Measurements from ENCODE around the gene BMERB1. TPM values are rescaled to one million over a fixed set of nuclear protein-coding genes. Genes with fewer than 3 reads are reported as not detected.

BMERB1 gene
- total RNA-seq, 1 donor from 2014 or later = 45.4 TPM

DNA sequence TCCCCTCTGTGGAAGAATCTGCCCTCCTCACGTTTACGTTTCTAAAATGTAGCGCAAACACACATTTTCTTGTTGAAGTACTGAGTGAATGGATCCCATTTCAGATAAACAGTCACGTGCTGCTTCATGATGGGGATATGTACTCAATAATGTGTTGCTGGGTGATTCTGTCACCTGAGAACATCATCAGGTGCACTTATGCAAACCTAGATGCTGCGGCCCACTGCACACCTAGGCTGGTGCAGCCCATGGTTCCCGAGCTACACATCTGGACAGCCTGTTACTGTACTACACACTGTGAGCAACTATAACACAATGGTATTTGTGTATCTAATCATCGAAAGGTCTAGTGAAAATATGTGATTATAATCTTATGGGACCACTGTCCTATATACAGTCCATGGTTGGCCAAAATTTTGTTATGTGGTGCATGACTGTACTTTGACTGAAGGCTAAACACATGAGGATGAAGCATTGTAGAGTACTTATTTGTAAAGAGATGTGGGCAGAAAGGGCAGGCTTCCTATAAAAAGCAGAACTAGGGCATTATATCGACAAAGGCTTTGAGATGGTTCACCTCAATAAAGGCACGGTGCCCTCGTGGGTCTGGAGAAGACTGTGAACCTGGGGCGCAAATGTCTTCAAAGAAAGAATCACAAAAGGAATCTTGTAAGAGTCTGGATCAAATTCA is 182.2 kb downstream of the BMERB1 start:
- intact Hi-C loops (cut with DNase I) = no loop called here
- no peak for DNase-seq (ENCODE audit: low spot score in 2 of 2)
- Histone ChIP-seq H3K36me3 (peaks cover 69 to 75% of the 10 kb centered on the region in 2 donors), H3K9me3 (no peaks in the 10 kb centered on the region), H3K27ac (no peak overlapping the region), H3K27me3 (no peaks in the 10 kb centered on the region), H3K4me1 (peaks cover 0 to 8% of the 10 kb centered on the region in 2 donors), H3K4me3 (no peak overlapping the region)
- TF ChIP-seq, protein P1, sequence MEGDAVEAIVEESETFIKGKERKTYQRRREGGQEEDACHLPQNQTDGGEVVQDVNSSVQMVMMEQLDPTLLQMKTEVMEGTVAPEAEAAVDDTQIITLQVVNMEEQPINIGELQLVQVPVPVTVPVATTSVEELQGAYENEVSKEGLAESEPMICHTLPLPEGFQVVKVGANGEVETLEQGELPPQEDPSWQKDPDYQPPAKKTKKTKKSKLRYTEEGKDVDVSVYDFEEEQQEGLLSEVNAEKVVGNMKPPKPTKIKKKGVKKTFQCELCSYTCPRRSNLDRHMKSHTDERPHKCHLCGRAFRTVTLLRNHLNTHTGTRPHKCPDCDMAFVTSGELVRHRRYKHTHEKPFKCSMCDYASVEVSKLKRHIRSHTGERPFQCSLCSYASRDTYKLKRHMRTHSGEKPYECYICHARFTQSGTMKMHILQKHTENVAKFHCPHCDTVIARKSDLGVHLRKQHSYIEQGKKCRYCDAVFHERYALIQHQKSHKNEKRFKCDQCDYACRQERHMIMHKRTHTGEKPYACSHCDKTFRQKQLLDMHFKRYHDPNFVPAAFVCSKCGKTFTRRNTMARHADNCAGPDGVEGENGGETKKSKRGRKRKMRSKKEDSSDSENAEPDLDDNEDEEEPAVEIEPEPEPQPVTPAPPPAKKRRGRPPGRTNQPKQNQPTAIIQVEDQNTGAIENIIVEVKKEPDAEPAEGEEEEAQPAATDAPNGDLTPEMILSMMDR (IDR thresholded peaks at IDR 0.05) = no peak

DNA sequence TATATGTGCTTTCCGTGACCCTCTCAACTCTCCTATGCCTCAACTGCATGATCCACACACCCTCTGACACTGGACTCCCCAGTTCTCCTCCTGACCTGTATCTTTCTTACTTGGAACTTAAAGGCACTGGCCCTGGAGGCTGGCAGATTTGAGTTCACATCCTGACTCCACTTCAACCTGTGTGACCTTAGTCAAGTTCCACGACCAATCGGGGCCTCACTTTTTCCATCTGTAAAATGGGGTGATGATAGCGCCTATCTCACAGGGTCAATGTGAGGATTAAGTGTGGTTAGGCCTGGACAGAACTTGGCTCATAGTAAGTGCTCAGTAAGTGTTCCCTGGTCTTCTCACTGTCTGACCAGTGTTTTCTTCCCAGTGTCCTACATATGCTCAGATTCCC is 183.5 kb downstream of the BMERB1 start:
- Histone ChIP-seq H3K4me1 (peaks cover 0 to 13% of the 10 kb centered on the region in 2 donors), H3K27me3 (no peaks in the 10 kb centered on the region), H3K9me3 (no peaks in the 10 kb centered on the region), H3K27ac (no peak overlapping the region), H3K36me3 (peaks cover 65 to 70% of the 10 kb centered on the region in 2 donors), H3K4me3 (no peak overlapping the region)
- intact Hi-C loops (cut with DNase I) = no loop called here
- DNase-seq (ENCODE audit: low spot score in 2 of 2) = no peak
- TF ChIP-seq, protein P1 (IDR thresholded peaks at IDR 0.05) = no peak

DNA sequence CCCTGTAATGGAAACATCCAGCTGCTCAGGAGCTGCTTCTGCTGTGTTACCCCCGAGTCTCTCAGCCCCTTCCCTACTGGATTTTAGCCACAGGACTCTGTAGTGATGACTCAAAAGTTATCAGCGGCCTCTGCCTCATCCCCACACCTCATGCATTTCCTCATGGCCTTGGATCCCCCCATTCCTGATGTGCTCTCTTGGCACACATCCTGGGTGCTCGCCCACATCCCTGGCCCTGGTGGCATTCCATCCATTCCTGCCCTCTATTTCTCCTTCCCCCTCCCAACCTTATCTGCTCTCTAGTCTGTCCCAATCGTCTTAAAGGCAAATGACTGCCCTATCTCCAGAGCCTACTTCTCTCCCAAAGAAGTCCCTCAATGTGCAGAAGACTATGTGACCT is 184.0 kb downstream of the BMERB1 start:
- intact Hi-C loops (cut with DNase I) = no loop called here
- Histone ChIP-seq H3K27me3 (no peaks in the 10 kb centered on the region), H3K27ac (no peak overlapping the region), H3K36me3 (peaks cover 62 to 71% of the 10 kb centered on the region in 2 donors), H3K9me3 (no peaks in the 10 kb centered on the region), H3K4me3 (no peak overlapping the region), H3K4me1 (peaks cover 0 to 13% of the 10 kb centered on the region in 2 donors)
- no peak for DNase-seq (ENCODE audit: low spot score in 2 of 2)
- TF ChIP-seq, protein P1 (IDR thresholded peaks at IDR 0.05) = no peak

DNA sequence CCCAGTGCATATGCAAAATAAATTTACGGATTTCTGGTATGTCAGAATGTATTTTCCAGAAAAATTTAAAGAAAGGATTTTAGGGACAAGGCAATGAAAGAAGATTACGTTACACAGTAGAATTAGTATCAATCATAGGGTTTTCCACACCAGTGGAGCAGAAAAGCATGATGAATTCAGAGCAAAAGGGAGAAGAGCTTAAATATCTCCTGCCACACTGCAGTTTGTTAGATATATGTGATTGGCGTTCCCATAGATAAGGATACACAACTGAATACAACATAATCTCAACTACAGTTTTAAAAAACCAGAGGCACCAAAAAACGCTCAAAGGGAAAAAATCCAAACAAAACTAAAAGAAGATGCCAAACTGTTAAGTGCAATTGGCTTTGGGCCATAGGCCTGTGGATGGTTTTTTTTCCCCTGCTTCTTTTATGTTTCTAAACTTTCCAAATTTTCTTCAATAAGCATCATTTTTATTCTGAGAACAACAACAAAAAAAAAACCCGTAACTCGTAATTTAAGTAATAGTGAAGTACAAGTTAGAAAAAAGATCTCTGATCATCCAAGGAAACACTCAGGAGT is 186.3 kb downstream of the BMERB1 start:
- H3K27me3 ChIP-seq = no peaks in the 10 kb centered on the region
- no peak for DNase-seq (ENCODE audit: low spot score in 2 of 2)
- no peaks in the 10 kb centered on the region for H3K9me3 ChIP-seq
- peaks cover 61 to 74% of the 10 kb centered on the region in 2 donors for H3K36me3 ChIP-seq
- intact Hi-C loops (cut with DNase I) = no loop called here
- peaks cover 0 to 13% of the 10 kb centered on the region in 2 donors for H3K4me1 ChIP-seq
- TF ChIP-seq, protein P1 (IDR thresholded peaks at IDR 0.05) = no peak
- H3K27ac ChIP-seq = no peak overlapping the region
- H3K4me3 ChIP-seq = no peak overlapping the region

DNA sequence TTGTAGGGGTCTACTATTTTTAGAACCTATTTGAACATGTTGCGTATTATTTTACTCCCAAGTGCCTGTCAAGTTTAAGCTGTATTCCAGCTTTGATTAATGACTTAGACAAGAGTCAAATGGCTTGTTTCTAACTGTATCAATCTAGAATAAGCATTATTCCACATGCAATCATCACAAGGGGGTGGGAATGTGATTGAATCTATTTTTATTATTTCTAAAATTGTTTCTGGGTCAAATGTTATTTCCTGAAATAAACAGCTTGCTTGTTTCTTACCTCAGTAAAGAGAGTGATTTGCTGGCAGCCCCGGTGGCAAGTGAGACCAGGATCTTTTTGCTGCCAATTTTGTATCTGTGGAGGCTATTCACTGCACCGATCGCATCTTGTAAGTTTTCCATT is 187.1 kb downstream of the BMERB1 start:
- H3K27ac ChIP-seq = no peak overlapping the region
- H3K36me3 ChIP-seq = peaks cover 57 to 70% of the 10 kb centered on the region in 2 donors
- H3K4me3 ChIP-seq = no peak overlapping the region
- TF ChIP-seq, protein P1 (IDR thresholded peaks at IDR 0.05) = no peak
- H3K9me3 ChIP-seq = no peaks in the 10 kb centered on the region
- peaks cover 0 to 13% of the 10 kb centered on the region in 2 donors for H3K4me1 ChIP-seq
- intact Hi-C loops (cut with DNase I) = no loop called here
- DNase-seq (ENCODE audit: low spot score in 2 of 2) = no peak
- H3K27me3 ChIP-seq = no peaks in the 10 kb centered on the region
